Vagina (tissue), 2 donors: ENCODE data around the gene PRR22.

ENCODE experiments used
- POLR2A ChIP-seq, 2 donors: fragments of 450-650 bp; IDR thresholded peaks; one replicate each; pipeline ENCODE4 v1.6.1; 2017; ENCODE audit warnings: antibody characterized with exemption in 2 of 2, mild to moderate bottlenecking in 2 of 2, moderate library complexity in 2 of 2
- TF ChIP-seq, protein P1 (sequence below), 3 experiments: fragments of 450-650 bp in 2 of 3; fragments of 200-600 bp in 1 of 3; sonication (generic) in 1 of 3; IDR thresholded peaks; one replicate each; pipeline ENCODE4 v1.5.1; 2017 to 2019; ENCODE audit warnings: antibody characterized with exemption in 3 of 3, mild to moderate bottlenecking in 2 of 3, moderate library complexity in 2 of 3

DNA sequence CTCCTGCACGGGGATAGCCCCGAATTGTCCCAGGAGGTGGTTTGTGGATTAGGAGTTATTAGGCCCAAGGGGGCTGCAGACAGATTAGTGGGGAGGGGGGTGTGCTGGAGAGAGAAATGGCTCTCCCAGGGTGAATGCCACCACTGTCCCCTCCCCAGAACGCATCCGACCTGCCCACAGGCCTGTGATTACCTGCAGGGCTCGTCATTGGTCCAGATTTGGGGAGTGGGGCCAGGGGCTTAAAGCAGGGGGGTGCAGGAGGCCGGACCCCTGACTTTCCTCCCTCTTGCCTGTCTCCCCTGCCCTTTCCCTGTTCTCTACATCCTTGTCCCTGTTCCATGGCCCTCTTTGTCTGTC lies 21.6 kb upstream of the PRR22 start:
- no peak for TF ChIP-seq POLR2A (IDR thresholded peaks at IDR 0.05)
- TF ChIP-seq, protein P1, sequence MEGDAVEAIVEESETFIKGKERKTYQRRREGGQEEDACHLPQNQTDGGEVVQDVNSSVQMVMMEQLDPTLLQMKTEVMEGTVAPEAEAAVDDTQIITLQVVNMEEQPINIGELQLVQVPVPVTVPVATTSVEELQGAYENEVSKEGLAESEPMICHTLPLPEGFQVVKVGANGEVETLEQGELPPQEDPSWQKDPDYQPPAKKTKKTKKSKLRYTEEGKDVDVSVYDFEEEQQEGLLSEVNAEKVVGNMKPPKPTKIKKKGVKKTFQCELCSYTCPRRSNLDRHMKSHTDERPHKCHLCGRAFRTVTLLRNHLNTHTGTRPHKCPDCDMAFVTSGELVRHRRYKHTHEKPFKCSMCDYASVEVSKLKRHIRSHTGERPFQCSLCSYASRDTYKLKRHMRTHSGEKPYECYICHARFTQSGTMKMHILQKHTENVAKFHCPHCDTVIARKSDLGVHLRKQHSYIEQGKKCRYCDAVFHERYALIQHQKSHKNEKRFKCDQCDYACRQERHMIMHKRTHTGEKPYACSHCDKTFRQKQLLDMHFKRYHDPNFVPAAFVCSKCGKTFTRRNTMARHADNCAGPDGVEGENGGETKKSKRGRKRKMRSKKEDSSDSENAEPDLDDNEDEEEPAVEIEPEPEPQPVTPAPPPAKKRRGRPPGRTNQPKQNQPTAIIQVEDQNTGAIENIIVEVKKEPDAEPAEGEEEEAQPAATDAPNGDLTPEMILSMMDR (IDR thresholded peaks at IDR 0.05) = no peak
